Common myeloid progenitor, CD34-positive (primary cell): ENCODE data around the gene RAB44.
A peak's percentile ranks its signal among the peaks of the same experiment; 100 is the strongest.

Experiments used
- CTCF ChIA-PET: fragments of 350-600 bp; sonication (Branson Sonifier 250); formaldehyde crosslinking; loops from one replicate; lab custom pipeline; 2021; ENCODE audit warnings: antibody characterized with exemption; lab: Charles Lee
- POLR2A ChIA-PET: fragments of 350-600 bp; sonication (Branson Sonifier 250); formaldehyde crosslinking; loops from one replicate; lab custom pipeline; 2021; ENCODE audit warnings: antibody characterized with exemption; lab: Charles Lee
- DNase-seq, 3 donors: peaks; one replicate each; pipeline versions ENCODE4 v3.0.0 to v3.0.0-alpha.2; 2013
- H3K27ac ChIP-seq, 2 experiments: 1 replicate in 1 of 2; 2 replicates in 1 of 2; pipeline ENCODE4 v1.7.0; 2013; ENCODE audit warnings: inconsistent platforms in 2 of 2, low read length in 2 of 2, mild to moderate bottlenecking in 2 of 2, low read depth in 1 of 2, moderate library complexity in 1 of 2; ENCODE audit not compliant: severe bottlenecking in 2 of 2, insufficient read depth in 1 of 2, poor library complexity in 1 of 2
- H3K27me3 ChIP-seq, 5 experiments: replicated peaks in 2 of 5; 1 replicate in 3 of 5; 2 replicates in 2 of 5; pipeline versions ENCODE4 v1.6.1 to v1.7.0; 2013; ENCODE audit warnings: low read length in 4 of 5, mild to moderate bottlenecking in 2 of 5, moderate library complexity in 2 of 5, inconsistent platforms in 1 of 5; ENCODE audit not compliant: insufficient read depth in 5 of 5, control insufficient read depth in 4 of 5
- H3K36me3 ChIP-seq, 4 experiments: 1 replicate in 2 of 4; 2 replicates in 2 of 4; pipeline versions ENCODE4 v1.6.1 to v1.7.0; 2013; ENCODE audit warnings: low read length in 3 of 4, control low read depth in 1 of 4, mild to moderate bottlenecking in 1 of 4; ENCODE audit not compliant: control insufficient read depth in 4 of 4, insufficient read depth in 4 of 4
- H3K4me1 ChIP-seq, 4 experiments: 1 replicate in 3 of 4; 2 replicates in 1 of 4; pipeline versions ENCODE4 v1.6.1 to v1.7.1; 2013; ENCODE audit warnings: low read length in 3 of 4, mild to moderate bottlenecking in 3 of 4, control low read depth in 1 of 4, inconsistent platforms in 1 of 4, moderate library complexity in 1 of 4; ENCODE audit not compliant: control insufficient read depth in 4 of 4, insufficient read depth in 4 of 4; ENCODE audit errors: control extremely low read depth in 1 of 4
- H3K4me3 ChIP-seq, 7 experiments: 1 replicate in 4 of 7; 2 replicates in 3 of 7; pipeline versions ENCODE4 v1.5.1 to v1.7.0; 2013; ENCODE audit warnings: mild to moderate bottlenecking in 7 of 7, low read length in 6 of 7, moderate library complexity in 6 of 7, inconsistent platforms in 2 of 7, low read depth in 2 of 7, control low read depth in 1 of 7; ENCODE audit not compliant: insufficient read depth in 4 of 7, control insufficient read depth in 1 of 7; ENCODE audit errors: extremely low read depth in 1 of 7
- H3K9me3 ChIP-seq, 5 experiments: 1 replicate in 4 of 5; 2 replicates in 1 of 5; pipeline versions ENCODE4 v1.6.1 to v1.7.1; 2013; ENCODE audit warnings: low read length in 4 of 5, mild to moderate bottlenecking in 2 of 5, inconsistent platforms in 1 of 5, low read depth in 1 of 5, moderate library complexity in 1 of 5; ENCODE audit not compliant: control insufficient read depth in 4 of 5, insufficient read depth in 2 of 5; ENCODE audit errors: control extremely low read depth in 1 of 5
- WGBS: methylation state at CpG from one replicate; pipeline ENCODE4 v1.1.5; 2013; ENCODE audit not compliant: insufficient coverage; 5-methylcytosine and 5-hydroxymethylcytosine counted together

The RAB44 gene

DNA sequence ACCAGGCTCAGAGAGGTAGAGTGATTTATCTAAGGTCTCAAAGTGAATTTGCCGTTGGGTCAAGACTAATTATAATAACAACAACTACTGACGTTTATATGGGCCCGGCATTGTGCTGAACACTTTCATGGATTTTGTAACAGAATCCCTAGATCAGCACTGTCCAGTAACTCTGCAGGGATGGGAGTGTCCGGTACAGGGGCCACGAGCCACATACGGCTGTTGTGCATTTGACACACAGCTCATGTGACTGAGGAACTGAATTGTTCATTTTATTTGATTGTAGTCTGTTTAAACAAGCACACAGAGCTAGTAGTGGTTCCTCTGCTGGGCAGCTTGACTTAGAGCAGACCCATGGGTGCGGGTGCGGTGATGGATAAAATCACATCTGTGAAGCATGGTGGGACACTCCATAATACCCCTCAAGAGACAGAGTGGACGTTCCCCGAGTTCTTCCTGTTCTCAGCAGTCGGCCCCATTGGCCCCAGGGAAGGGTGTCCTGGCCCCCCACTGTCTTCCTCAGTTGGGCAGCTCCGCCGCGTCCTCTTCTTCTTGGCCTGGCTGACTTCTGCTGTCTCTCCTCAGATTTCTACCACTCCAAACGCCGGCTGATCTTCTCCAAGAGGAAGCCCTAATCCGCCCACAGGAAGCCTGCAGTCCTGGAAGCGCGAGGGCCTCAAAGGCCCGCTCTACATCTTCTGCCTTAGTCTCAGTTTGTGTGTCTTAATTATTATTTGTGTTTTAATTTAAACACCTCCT, 12.3 kb upstream of the RAB44 start:
- CTCF ChIA-PET: interaction anchor here (0.8 to 6.4 kb wide), 4 partner anchors 38 to 74 kb away, joined by 3 to 29 read pairs (median 5); no protein-coding TSS in a partner anchor
- Histone ChIP-seq H3K27ac (no peak overlapping the region), H3K9me3 (no peaks in the 10 kb centered on the region), H3K4me3 (peak overlapping the region in 1 of 7 experiments; percentile 0), H3K4me1 (peaks cover 11 to 42% (median 32%) of the 10 kb centered on the region in 4 experiments), H3K36me3 (peaks cover 0 to 10% (median 0%) of the 10 kb centered on the region in 4 experiments), H3K27me3 (no peaks in the 10 kb centered on the region)
- DNase-seq: peak in 1 of 3 donors; percentile 19
- 75% methylated on average over 11 of the region's 20 CpGs for WGBS
- POLR2A ChIA-PET: interaction anchor here (1.5 kb wide), 1 partner anchor 10 kb away, joined by 3 read pairs; no protein-coding TSS in a partner anchor

DNA sequence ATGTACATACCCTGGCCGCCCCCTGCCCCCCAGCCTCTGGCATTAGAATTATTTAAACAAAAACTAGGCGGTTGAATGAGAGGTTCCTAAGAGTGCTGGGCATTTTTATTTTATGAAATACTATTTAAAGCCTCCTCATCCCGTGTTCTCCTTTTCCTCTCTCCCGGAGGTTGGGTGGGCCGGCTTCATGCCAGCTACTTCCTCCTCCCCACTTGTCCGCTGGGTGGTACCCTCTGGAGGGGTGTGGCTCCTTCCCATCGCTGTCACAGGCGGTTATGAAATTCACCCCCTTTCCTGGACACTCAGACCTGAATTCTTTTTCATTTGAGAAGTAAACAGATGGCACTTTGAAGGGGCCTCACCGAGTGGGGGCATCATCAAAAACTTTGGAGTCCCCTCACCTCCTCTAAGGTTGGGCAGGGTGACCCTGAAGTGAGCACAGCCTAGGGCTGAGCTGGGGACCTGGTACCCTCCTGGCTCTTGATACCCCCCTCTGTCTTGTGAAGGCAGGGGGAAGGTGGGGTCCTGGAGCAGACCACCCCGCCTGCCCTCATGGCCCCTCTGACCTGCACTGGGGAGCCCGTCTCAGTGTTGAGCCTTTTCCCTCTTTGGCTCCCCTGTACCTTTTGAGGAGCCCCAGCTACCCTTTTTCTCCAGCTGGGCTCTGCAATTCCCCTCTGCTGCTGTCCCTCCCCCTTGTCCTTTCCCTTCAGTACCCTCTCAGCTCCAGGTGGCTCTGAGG, 11.5 kb upstream of the RAB44 start:
- DNase-seq: peak in 2 of 3 donors; percentile 38 to 43
- Histone ChIP-seq H3K4me3 (peak overlapping the region in 2 of 7 experiments; percentile 0 to 29), H3K27ac (no peak overlapping the region), H3K9me3 (peaks cover 0 to 2% (median 0%) of the 10 kb centered on the region in 5 experiments), H3K27me3 (no peaks in the 10 kb centered on the region), H3K4me1 (peaks cover 7 to 36% (median 26%) of the 10 kb centered on the region in 4 experiments), H3K36me3 (peaks cover 0 to 10% (median 0%) of the 10 kb centered on the region in 4 experiments)
- CTCF ChIA-PET: interaction anchor here (0.8 to 6.4 kb wide), 7 partner anchors 20 to 80 kb away, joined by 3 to 29 read pairs (median 5); no protein-coding TSS in a partner anchor
- 19% methylated on average over 6 of the region's 11 CpGs for WGBS
- POLR2A ChIA-PET: interaction anchor here (0.5 to 1.5 kb wide), 2 partner anchors 9 to 358 kb away, joined by 3 to 5 read pairs; no protein-coding TSS in a partner anchor

DNA sequence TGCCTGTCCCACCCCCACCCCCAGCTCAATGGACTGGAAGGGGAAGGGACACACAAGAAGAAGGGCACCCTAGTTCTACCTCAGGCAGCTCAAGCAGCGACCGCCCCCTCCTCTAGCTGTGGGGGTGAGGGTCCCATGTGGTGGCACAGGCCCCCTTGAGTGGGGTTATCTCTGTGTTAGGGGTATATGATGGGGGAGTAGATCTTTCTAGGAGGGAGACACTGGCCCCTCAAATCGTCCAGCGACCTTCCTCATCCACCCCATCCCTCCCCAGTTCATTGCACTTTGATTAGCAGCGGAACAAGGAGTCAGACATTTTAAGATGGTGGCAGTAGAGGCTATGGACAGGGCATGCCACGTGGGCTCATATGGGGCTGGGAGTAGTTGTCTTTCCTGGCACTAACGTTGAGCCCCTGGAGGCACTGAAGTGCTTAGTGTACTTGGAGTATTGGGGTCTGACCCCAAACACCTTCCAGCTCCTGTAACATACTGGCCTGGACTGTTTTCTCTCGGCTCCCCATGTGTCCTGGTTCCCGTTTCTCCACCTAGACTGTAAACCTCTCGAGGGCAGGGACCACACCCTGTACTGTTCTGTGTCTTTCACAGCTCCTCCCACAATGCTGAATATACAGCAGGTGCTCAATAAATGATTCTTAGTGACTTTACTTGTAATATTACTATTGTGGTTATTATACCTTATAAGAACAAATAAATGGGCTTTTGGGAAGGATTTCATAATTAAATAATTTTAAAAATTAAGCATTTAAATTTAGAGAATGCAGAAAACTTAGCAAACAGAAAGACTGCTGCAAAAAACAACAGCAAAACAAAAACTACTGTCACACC, 10.7 kb upstream of the RAB44 start:
- peaks cover 7 to 40% (median 28%) of the 10 kb centered on the region in 4 experiments for H3K4me1 ChIP-seq
- ChIA-PET CTCF (interaction anchor here (1.2 to 6.4 kb wide), 6 partner anchors 16 to 79 kb away, joined by 3 to 29 read pairs (median 5); no protein-coding TSS in a partner anchor), POLR2A (no interaction called here)
- no peak for DNase-seq
- H3K27ac ChIP-seq: no peak overlapping the region
- H3K4me3 ChIP-seq: no peak overlapping the region
- 97% methylated on average over 6 of the region's 10 CpGs for WGBS
- H3K9me3 ChIP-seq: peaks cover 0 to 7% (median 0%) of the 10 kb centered on the region in 5 experiments
- peaks cover 0 to 10% (median 0%) of the 10 kb centered on the region in 4 experiments for H3K36me3 ChIP-seq
- H3K27me3 ChIP-seq: no peaks in the 10 kb centered on the region

DNA sequence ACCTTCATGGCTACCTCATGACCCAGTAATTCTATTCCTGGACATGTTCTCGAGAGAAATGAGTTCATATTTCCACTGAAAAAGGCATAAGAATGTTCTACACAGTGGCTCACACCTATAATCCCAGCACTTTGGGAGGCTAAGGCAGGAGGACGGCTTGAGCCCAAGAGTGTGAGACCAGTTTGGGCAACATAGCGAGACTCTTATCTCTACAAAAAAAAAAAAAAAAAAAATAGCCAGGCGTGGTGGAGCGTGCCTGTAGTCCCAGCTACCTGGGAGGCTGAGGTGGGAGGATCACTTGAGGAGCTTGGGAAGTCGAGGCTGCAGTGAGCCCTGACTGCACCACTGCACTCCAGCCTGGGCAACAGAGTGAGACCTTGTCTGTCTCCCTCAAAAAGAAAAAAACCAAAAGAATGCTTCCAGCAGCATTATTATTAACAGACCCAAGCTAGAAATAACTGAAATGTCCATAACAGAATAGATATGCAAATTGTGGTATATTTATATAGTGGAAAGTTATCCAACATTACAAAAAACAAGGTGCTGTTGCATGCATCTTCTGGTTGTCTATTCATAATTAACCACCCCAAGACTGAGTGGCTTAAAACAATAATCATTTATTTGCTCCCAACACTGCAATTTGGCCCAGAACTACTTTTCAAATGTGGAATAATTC, 9.4 kb upstream of the RAB44 start:
- WGBS: 96% methylated on average over 3 of the region's 6 CpGs
- DNase-seq: no peak
- Histone ChIP-seq H3K4me1 (peaks cover 7 to 40% (median 30%) of the 10 kb centered on the region in 4 experiments), H3K27me3 (no peaks in the 10 kb centered on the region), H3K4me3 (no peak overlapping the region), H3K36me3 (peaks cover 0 to 10% (median 0%) of the 10 kb centered on the region in 4 experiments), H3K9me3 (peaks cover 0 to 8% (median 0%) of the 10 kb centered on the region in 5 experiments), H3K27ac (no peak overlapping the region)
- ChIA-PET CTCF (interaction anchor here (2.1 kb wide), 1 partner anchor 15 kb away, joined by 8 read pairs; no protein-coding TSS in a partner anchor), POLR2A (no interaction called here)

DNA sequence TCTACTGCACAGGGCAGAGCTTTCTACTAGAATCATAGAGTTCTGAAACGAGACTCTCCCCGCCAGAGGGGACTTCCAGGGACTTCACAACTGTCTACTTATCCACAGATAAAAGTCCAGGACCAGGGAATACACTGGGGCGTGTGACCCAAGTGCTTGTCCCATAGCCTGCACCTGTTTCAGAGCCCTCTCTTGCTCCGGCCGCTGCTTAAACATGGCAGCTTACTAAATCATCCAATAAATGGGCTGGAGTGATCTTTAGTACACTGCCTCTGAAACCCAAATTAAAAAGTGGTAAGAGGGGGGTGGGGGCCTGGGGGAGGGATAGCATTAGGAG, 8.9 kb upstream of the RAB44 start:
- Histone ChIP-seq H3K27me3 (no peaks in the 10 kb centered on the region), H3K27ac (no peak overlapping the region), H3K4me3 (no peak overlapping the region), H3K4me1 (peaks cover 3 to 38% (median 24%) of the 10 kb centered on the region in 4 experiments), H3K36me3 (peaks cover 0 to 10% (median 0%) of the 10 kb centered on the region in 4 experiments), H3K9me3 (peaks cover 0 to 8% (median 0%) of the 10 kb centered on the region in 5 experiments)
- DNase-seq: no peak
- WGBS: 95% methylated on average over 5 of the region's 5 CpGs
- POLR2A ChIA-PET: no interaction called here
- CTCF ChIA-PET: interaction anchor here (2.1 kb wide), 1 partner anchor 14 kb away, joined by 8 read pairs; no protein-coding TSS in a partner anchor

DNA sequence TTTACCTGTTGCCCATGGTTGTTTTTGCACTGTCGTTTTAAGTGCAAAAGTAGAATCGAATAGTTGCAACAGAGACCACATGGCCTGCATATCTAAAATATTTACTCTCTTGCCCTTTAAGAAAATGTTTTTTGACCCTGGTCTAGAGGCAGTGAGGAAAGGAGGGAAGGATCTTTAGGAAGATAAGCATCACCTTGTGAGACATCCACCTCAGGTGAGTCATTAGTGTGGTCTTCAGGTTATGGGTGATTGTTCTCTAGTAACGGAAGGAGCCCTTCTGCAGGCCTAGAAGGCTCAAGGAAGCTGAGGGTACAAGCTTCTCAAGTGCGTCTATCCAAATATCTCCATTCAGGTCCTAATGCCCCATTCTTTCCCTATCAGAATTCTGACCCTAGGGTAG, 6.6 kb upstream of the RAB44 start:
- 83% methylated on average over 1 of the region's 4 CpGs for WGBS
- ChIA-PET POLR2A (no interaction called here), CTCF (interaction anchor here (1.4 to 1.6 kb wide), 3 partner anchors 10 to 34 kb away, joined by 3 to 5 read pairs (median 3); no protein-coding TSS in a partner anchor)

More for the DNA sequence above, 6.6 kb upstream of the RAB44 start:
- H3K9me3 ChIP-seq: peaks cover 0 to 8% (median 0%) of the 10 kb centered on the region in 5 experiments
- H3K27ac ChIP-seq: no peak overlapping the region
- no peaks in the 10 kb centered on the region for H3K27me3 ChIP-seq
- no peak for DNase-seq
- peaks cover 0 to 6% (median 0%) of the 10 kb centered on the region in 4 experiments for H3K36me3 ChIP-seq
- peaks cover 2 to 27% (median 15%) of the 10 kb centered on the region in 4 experiments for H3K4me1 ChIP-seq
- H3K4me3 ChIP-seq: no peak overlapping the region
